Gastroesophageal sphincter (tissue), 3 donors: ENCODE data around the gene ABHD17C.

Experiments used
- CTCF ChIP-seq, 4 experiments: fragments of 200-600 bp in 2 of 4; fragments of 450-650 bp in 2 of 4; sonication (generic) in 1 of 4; IDR thresholded peaks; one replicate each; pipeline ENCODE4 v1.5.1; 2017 to 2019; ENCODE audit warnings: antibody characterized with exemption in 4 of 4, mild to moderate bottlenecking in 2 of 4, moderate library complexity in 2 of 4
- POLR2A ChIP-seq, 2 donors: fragments of 450-650 bp; IDR thresholded peaks; one replicate each; pipeline ENCODE4 v1.6.1; 2017; ENCODE audit warnings: antibody characterized with exemption in 2 of 2, mild to moderate bottlenecking in 2 of 2, moderate library complexity in 1 of 2
- POLR2AphosphoS5 ChIP-seq: sonication (generic); formaldehyde crosslinking; IDR thresholded peaks from one replicate; pipeline ENCODE4 v1.6.1; 2017; ENCODE audit warnings: antibody characterized with exemption

GRCh38 chr15:80744826-80745225 lies 49.7 kb downstream of the ABHD17C start:
- no peak for TF ChIP-seq CTCF (IDR thresholded peaks at IDR 0.05)
- TF ChIP-seq POLR2A (IDR thresholded peaks at IDR 0.05) = no peak
- no peak for TF ChIP-seq POLR2AphosphoS5
